Measurements from ENCODE around the gene EIF5.

The EIF5 gene

GRCh38 chr14:103298620-103299019 is 35.4 kb upstream of the EIF5 start:
- no peak overlapping the region for H3K4me3 ChIP-seq (replicated peaks; ENCODE audit: low read depth, low read length)
- TF ChIP-seq CTCF (IDR thresholded peaks at IDR 0.05; ENCODE audit: low read length, missing control alignments): no peak
- DNase-seq (ENCODE audit: low read depth): no peak

- TF ChIP-seq CTCF (IDR thresholded peaks at IDR 0.05; ENCODE audit: low read length, missing control alignments): no peak
- no peak overlapping the region for H3K4me3 ChIP-seq (replicated peaks; ENCODE audit: low read depth, low read length)
- no peak for DNase-seq (ENCODE audit: low read depth)
Measured at GRCh38 chr14:103301512-103302354, 32.3 kb upstream of the EIF5 start.

- no peak overlapping the region for H3K4me3 ChIP-seq (replicated peaks; ENCODE audit: low read depth, low read length)
- no peak for TF ChIP-seq CTCF (IDR thresholded peaks at IDR 0.05; ENCODE audit: low read length, missing control alignments)
- peak; percentile 43 for DNase-seq (ENCODE audit: low read depth)
Measured at GRCh38 chr14:103302966-103303365, 31.1 kb upstream of the EIF5 start.

GRCh38 chr14:103304706-103305105 is 29.3 kb upstream of the EIF5 start:
- no peak for DNase-seq (ENCODE audit: low read depth)
- no peak overlapping the region for H3K4me3 ChIP-seq (replicated peaks; ENCODE audit: low read depth, low read length)
- no peak for TF ChIP-seq CTCF (IDR thresholded peaks at IDR 0.05; ENCODE audit: low read length, missing control alignments)

GRCh38 chr14:103308717-103309616 is 25.1 kb upstream of the EIF5 start:
- DNase-seq (ENCODE audit: low read depth): no peak
- H3K4me3 ChIP-seq (replicated peaks; ENCODE audit: low read depth, low read length): no peak overlapping the region
- TF ChIP-seq CTCF (IDR thresholded peaks at IDR 0.05; ENCODE audit: low read length, missing control alignments): no peak

- no peak overlapping the region for H3K4me3 ChIP-seq (replicated peaks; ENCODE audit: low read depth, low read length)
- TF ChIP-seq CTCF (IDR thresholded peaks at IDR 0.05; ENCODE audit: low read length, missing control alignments): no peak
- no peak for DNase-seq (ENCODE audit: low read depth)
Measured at GRCh38 chr14:103310576-103311095, 23.4 kb upstream of the EIF5 start.
